Stimulated activated CD8-positive, alpha-beta memory T cell treated with anti-CD3 and anti-CD28 coated beads, Interleukin-7, amount 100 ng/mL, for 1 hour (primary cell): ENCODE results near the gene POLR3E.
A peak's percentile ranks its signal among the peaks of the same experiment; 100 is the strongest.

ENCODE experiments used
- DNase-seq, 2 donors: peaks; one replicate each; pipeline ENCODE4 v3.0.0-alpha.2; 2020; ENCODE audit warnings: low read depth in 2 of 2

The POLR3E gene

GRCh38 chr16:22297114-22297870, at the start of gene POLR3E:
Gene POLR3E, plus strand, starts transcription at chr16:22297409. Its CDS starts 5,560 bp downstream, at chr16:22302969.
- peak; percentile 99 for DNase-seq

DNA sequence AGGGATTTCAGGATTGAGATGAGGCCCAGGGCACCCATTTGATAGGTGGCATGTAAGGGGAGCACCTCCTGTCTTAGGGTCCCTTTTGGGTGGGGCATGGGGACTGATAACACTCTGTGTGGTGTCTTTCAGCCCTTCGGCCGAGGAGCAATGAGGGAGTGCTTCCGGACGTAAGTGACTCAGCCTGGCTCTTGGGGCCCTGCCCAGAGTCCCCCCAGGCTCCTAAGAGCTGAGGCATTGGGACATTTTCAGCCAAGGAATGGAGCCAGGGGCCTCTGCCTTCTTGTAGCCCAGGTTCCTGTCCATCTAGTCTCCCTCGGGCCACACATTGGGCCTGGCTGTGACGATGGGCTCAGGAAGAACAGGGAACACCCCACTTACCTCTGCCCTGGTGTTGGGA, 46.7 kb upstream of the POLR3E start:
- no peak for DNase-seq

DNA sequence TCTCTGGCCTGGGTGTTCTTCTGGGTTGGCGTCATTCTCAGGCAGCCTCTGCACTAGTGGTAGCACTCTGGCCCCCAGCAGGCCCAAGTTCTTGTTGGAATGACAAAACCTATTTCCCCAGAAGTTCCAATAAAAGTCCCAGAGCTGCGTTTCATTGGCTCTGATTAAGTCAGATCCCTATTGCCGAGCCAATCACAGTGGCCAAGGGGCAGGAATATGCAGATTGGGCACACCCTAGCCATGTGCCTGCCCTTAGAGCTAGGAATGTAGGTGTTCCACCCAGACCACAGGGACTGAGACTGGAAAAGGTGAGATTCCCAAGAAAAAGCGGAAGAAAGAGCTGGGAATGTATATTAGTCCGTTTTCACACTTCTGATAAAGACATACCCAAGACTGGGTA, 44.9 kb upstream of the POLR3E start:
- no peak for DNase-seq

DNA sequence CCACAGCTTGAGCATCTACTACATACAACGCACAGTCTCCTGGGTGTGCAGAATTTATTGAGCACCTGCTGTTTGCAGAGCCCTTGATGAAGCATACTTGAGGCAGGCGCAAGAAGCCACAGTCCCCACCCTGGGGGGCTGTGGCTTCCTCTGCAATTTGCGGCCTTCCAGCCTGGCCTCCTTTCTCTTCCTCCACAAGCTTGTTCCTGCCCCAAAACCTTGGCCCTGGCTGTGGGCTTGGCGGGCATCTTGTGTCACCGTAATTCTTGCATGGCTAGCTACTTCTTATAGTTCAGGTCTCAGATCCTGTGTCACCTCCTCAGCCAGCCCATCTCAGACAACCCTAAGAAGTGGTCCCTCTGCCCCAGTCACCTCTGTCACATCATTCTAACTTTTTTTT, 43.9 kb upstream of the POLR3E start:
- no peak for DNase-seq

DNA sequence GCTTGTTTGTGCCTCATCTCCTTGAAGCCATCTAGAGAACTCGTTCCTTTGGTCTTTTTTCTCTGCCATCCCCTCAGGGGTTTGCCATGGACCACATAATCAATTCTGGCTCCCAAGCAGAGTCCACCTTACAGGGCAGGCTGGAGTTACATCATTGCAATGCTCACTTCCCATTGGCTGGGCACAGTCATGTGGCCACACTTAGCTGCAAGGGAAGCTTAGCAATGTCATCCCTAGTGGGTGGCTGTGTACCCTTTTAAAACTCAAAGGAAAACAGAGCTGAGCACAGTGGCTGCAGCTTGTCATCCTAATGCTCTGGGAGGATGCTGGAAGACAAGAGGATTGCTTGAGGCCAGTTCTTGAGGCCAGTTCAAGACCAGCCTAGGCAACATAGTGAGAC, 41.9 kb upstream of the POLR3E start:
- no peak for DNase-seq

DNA sequence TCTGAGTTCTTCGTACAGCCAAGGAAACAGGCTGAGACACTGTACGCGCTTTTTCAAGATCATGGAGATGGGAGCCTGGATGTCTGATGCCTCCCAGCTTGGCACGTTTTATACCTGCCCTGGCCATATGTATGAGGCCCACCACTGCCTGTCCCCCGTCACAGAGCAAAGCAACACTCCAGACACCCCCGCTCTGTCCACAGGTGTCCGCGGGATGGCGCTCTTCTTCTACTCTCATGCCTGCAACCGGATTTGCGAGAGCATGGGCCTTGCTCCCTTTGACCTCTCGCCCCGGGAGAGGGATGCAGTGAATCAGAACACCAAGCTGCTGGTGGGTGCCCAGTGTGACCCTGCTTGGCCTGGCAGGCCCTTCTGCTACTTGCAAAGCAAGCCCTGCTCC, 39.8 kb upstream of the POLR3E start:
- no peak for DNase-seq

DNA sequence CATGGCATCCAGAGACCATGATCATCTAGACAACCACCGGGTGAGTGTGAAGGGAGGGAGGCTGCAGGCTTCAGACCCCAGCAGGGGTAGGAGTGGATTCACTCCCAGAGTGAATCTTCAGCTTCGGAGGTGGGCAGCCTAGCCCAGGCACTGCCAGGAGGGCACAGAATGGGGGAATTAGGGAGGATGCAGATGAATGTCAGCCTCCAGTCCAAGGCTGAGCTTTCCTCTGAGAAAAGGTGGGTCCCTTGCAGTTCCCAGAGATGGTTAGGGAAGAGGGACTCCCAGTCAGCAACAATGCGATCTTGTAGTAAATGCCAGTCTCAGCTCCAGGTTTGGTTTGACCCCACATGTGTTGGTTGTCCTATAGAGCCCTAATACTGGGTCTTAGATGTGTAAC, 36.7 kb upstream of the POLR3E start:
- DNase-seq, result no peak

DNA sequence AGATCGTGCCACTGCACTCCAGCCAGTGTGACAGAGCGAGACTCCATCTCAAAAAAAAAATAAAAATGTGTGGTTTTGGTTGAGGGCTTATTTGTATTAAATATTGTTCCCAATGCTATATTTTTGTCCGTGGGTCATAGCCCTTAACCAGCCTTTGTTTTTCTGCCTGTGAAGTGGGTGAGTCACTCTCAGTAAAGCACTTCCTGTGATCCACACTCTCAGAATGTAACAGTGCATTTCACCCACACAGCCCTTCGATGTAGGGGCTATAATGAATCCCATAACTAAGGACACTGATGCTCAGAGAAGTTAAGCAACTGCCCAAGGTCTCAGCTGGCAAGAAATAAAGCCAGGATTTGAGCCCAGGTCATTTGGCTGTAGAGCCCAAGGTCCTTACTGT, 34.7 kb upstream of the POLR3E start:
- no peak for DNase-seq

GRCh38 chr16:22264786-22265185, 32.4 kb upstream of the POLR3E start:
- DNase-seq, result no peak

DNA sequence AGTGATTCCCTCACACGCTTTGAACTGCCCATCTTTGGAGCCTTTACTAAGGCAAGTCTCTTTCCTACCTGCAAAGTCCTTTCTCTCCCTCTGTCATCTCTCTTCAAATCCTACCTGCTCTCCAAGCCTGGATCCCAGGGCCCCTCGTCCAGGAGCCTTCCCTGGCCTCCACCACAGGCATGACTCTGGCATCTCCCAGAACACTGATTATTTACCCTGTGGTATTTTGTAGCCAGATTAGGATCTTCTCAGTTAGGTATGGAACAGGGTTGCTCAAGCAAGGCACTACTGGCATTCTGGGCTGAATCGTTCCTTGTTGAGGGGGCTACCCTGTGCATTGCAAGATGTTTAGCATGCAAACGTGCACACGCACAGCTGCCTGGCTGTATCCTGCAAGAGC, 31.9 kb upstream of the POLR3E start:
- no peak for DNase-seq

DNA sequence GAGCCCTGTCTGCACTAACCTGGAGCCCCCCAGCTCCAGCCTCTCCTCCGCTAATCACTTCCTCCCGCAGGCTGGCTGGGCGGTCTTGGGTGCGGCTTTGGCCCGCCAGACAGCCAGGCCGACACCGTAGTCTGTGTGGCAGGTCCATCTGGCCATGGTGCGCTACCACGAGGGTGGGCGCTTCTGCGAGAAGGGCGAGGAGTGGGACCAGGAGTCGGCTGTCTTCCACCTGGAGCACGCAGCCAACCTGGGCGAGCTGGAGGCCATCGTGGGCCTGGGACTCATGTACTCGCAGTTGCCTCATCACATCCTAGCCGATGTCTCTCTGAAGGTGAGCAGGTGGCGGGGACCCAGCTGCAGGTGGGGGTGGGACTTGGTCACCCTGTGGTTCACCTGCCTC, 30.7 kb upstream of the POLR3E start:
- DNase-seq, result no peak

GRCh38 chr16:22267764-22268163, 29.4 kb upstream of the POLR3E start:
- no peak for DNase-seq

- DNase-seq, result no peak
Observed at GRCh38 chr16:22270525-22270924, 26.7 kb upstream of the POLR3E start.

DNA sequence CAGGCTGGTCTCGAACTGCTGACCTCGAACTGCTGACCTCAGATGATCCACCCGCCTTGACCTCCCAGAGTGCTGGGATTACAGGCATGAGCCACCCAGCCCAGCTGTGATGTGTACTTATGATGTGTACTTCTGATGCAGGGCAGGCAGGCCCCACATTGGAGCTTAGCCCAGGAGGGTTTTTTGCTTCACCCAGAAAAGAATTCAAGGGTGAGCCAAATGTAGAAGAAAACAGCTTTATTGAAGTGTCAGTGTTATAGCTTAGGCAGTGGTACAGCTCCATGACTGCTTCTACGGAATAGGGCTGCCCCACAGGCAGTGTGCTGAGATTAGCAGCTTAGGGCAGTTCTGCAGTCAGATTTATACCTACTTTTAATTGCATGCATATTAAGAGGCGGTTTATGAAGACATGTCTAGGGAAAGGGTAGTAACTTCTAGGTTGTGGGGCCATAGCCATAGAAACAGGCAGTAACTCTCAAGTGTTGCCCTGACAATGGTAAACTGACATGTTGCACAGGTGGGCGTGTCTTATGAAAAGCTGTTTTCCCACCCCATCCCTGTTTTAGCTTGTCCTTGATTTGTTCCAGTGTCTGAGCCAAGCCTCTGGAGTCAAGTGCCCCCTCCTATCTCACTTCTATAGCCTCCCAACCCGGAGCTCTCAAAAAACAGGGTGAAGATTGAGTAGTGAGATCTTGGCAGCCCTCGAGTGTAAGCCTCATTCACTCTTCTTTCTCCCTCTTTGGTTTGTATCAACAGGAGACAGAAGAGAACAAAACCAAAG, 24.1 kb upstream of the POLR3E start:
- no peak for DNase-seq

DNA sequence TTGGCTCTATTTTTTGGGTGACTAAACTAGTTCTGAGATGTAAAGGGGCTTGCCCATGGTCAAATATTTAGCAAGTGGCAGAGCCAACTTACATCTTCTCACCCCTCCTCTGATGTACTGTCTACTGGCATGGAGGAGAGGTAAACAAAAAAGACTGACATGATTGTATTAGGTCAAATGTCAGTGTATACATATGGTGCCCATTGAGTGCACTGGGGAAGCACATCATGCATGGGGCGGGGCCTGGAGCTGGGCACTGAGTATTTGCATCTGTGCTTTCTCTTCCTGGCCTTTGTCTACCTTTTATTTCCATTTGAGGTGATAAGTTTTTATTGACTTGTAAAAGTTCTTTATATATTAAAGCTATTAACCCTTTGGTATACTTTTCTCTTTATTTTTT, 22.3 kb upstream of the POLR3E start:
- DNase-seq, result no peak

DNA sequence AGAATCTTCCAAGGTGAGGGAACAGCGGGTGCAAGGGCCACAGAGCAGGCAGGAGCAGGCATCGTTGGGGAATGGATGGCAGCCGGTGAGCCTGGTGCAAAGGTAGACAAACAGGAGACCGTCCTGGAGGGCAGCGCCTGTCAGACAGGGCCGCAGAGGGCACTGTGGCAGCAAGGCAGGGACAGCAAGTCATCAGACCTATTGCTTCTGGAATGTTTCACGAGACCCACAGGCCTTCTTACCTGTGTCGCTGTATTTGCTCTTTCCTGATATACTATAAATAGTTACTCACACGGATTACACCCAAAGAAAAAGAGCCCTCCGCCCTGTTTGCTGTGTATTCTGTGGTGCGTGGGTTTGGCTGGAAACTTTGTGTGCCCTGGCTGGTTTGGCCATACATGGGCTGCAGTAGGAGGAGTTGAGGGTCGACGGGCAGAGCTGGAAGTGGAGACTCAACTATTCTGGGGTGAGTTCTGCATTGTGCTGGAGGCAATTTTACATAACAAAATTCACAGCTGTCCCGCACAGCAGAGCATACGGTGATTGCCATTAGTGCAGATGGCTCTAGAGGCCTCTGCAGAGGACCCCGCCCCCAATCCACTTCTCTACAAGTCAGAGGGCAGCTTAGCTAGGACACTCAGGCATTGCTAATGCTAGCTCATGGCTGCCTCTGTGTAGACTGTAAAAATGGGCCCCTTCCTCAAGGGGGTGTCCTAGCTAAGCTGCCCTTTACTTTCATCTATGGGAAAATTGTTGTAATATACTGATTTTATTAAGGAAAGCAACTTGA, 18.6 kb upstream of the POLR3E start:
- DNase-seq, result no peak

GRCh38 chr16:22282254-22282892, 14.8 kb upstream of the POLR3E start:
- no peak for DNase-seq

DNA sequence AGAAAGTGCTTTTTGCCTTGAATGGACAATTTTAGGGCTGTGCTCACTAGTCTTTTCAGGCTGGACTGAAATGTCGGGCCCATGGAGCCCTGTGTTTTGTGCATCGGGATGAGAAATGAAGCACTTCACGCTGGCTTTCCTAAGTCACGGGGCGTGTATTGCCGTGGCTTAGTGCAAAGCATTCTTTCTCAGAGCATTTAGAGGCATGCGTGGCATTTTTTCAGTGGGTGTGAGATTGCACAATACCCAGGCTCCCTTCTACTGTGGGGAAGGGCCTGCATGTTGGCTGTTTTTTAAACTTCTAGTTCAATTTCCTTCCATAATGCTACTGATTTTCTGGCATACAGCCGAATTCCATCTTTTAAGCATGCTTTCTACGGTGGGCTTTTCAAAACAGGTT, 12.6 kb upstream of the POLR3E start:
- DNase-seq, result no peak

- no peak for DNase-seq
Observed at GRCh38 chr16:22285080-22285479, 12.1 kb upstream of the POLR3E start.

GRCh38 chr16:22291020-22291419, 6.2 kb upstream of the POLR3E start:
- no peak for DNase-seq

DNA sequence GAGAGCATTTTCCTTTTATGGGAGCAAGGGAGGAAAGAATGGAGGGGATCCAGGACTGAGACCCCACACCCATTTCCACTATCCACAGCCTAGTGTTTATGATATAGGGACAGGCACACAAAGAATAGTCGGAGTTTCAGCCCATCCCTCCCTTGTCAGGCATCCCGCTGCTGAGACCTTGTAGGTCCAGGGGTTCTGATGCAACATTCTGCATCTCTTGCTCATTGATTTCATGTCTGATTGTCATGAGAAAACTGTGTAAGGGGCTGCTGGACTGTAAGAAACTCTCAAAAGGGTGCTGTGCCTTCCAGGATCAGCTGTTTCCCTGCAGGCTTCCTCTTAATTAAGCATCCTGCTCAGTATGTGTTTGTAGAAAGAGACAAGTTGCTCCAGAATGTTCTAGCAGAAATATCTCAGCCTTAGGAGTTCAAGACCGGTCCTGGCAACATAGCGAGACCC, 5.3 kb upstream of the POLR3E start:
- DNase-seq, result no peak

- no peak for DNase-seq
Observed at GRCh38 chr16:22292320-22292719, 4.9 kb upstream of the POLR3E start.
